Islet of Langerhans (tissue), 1 donor: ENCODE data around the gene STAG1.
A peak's percentile ranks its signal among the peaks of the same experiment; 100 is the strongest.
"Not testable (repeated sequence)": the region's sequence is repeated elsewhere in the genome, so short reads cannot be mapped to it uniquely, and the experiment has no call there.

Experiments
- FAIRE-seq: peaks from one replicate; lab custom pipeline; 2011; peaks lifted over from hg19 to GRCh38; lab: Jason Lieb, UNC

Gene STAG1

DNA sequence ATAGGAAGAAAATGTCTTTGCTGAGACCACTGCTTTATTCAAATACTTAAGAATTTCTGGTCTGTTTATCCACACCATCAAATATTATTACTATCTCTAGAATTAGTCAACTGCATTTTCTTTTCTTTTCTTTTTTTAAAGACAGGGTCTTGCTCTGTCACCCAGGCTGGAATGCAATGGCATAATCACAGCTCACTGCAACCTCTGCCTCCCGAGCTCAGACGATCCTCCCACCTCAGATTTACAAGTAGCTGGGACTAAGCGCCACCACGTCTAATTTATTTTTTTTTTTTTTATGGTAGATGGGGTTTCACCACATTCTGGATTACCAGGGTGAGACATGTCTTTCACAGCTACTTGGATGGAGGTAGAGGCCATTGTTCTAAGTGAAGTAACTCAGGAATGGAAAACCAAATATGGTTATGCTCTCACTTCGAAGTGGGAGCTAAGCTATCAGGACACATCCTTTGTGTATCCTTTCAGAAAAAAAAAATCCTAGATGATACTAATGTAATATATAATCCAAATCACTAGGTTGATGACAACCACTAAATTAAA is 52.8 kb downstream of the STAG1 start:
- no peak for FAIRE-seq

DNA sequence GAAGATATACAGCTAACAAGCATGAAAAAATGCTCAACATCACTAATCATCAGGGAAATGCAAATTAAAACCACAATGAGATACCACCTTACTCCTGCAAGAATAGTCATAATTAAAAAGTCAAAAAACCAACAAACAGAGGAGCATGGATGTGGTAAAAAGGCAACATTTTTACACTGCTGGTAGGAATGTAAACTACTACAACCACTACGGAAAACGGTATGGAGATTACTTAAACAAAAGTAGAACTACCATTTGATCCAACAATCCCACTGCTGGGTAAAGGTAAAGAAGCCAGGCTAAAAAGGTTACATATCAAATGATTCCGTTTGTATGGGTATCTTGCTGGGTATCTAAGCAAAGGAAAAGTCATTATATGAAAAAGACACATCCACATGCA is 53.8 kb downstream of the STAG1 start:
- no peak for FAIRE-seq

- no peak for FAIRE-seq
Observed at GRCh38 chr3:136696797-136697196, 55.4 kb downstream of the STAG1 start.

GRCh38 chr3:136694321-136694720 is 57.9 kb downstream of the STAG1 start:
- FAIRE-seq = no peak

GRCh38 chr3:136690599-136690998 is 61.6 kb downstream of the STAG1 start:
- FAIRE-seq = no peak

- FAIRE-seq = no peak
Observed at GRCh38 chr3:136685882-136686281, 66.3 kb downstream of the STAG1 start.

DNA sequence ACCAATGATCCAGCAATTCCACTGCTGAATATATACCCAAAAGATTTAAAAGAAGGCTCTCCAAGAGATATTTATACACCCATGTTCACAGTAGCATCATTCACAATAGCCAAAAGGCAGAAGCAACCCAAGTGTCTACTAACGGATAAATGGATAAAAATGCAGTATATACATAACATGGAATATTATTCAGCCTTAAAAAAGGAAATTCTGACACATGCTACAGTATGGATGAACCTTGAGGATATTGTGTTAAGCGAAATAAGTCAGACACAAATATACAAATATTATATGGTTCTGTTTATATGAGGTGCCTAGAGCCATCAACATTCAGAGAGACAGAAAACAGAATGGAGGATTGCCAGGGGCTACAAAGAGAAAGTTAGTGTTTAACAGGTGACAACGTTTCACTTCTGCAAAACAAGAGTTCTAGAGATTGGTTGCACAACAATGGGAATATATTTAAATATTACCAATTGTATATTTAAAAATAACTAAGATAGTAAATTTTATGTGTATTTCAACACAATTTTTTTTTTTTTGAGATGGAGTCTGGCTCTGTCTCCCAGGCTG is 69.4 kb downstream of the STAG1 start:
- FAIRE-seq = no peak

- FAIRE-seq = no peak
Observed at GRCh38 chr3:136678981-136679380, 73.2 kb downstream of the STAG1 start.

DNA sequence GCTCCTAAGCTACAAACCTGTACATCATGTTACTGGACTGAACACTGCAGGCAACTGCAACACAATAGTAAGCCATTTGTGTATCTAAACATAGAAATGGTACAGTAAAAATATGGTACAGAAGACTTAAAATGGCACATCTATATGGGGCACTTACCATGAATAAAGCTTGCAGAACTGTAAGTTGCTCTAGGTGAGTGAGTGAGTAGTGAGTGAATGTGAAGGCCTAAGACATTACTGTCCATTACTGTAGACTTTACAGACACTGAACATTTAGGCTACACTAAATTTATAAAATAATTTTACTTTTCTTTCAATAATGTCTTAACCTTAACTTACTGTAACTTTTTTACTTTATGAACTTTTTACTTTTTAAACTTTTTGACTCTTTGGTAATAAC is 76.2 kb downstream of the STAG1 start:
- no peak for FAIRE-seq

GRCh38 chr3:136675150-136675858 is 76.9 kb downstream of the STAG1 start:
- no peak for FAIRE-seq

- no peak for FAIRE-seq
Observed at GRCh38 chr3:136672457-136672856, 79.7 kb downstream of the STAG1 start.

GRCh38 chr3:136671921-136672320 is 80.3 kb downstream of the STAG1 start:
- no peak for FAIRE-seq

GRCh38 chr3:136670166-136670565 is 82.0 kb downstream of the STAG1 start:
- no peak for FAIRE-seq

DNA sequence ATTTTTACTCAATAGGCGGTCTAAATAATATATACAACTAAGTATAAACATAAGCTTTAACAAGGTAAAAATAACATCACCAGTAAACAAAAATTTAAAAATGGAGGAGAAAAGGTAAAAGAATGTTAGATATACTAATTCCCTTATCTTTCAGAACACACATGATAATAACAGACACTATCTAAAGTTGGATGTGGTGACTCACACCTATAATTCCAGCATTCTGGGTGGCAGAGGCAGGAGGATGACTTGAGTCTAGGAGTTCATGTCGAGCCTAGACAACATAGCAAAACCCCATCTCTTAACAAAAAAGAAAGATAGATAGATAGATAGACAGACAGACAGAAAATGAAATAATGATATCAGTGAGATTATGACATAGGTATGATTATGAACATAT is 85.1 kb downstream of the STAG1 start:
- no peak for FAIRE-seq

- not testable (repeated sequence) for FAIRE-seq
Observed at GRCh38 chr3:136666301-136666700, 85.9 kb downstream of the STAG1 start.

GRCh38 chr3:136664771-136665170 is 87.4 kb downstream of the STAG1 start:
- FAIRE-seq = no peak

DNA sequence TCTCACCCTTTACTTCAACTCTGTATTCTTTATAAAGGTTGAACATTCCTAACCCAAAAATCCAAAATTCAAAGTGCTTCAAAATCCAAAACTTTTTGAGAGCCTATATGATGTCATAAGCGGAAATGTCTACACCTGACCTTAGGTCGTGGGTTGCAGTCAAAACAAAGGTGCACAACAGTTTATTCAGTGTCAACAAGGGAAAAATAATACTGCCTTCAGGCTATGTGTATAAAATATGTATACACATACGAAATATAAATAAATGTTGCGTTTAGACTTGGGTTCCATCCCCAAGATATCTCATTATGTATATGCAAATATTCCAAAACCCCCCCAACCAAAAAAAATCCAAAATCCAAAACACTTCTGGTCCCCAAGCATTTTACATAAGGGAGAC is 90.9 kb downstream of the STAG1 start:
- no peak for FAIRE-seq

DNA sequence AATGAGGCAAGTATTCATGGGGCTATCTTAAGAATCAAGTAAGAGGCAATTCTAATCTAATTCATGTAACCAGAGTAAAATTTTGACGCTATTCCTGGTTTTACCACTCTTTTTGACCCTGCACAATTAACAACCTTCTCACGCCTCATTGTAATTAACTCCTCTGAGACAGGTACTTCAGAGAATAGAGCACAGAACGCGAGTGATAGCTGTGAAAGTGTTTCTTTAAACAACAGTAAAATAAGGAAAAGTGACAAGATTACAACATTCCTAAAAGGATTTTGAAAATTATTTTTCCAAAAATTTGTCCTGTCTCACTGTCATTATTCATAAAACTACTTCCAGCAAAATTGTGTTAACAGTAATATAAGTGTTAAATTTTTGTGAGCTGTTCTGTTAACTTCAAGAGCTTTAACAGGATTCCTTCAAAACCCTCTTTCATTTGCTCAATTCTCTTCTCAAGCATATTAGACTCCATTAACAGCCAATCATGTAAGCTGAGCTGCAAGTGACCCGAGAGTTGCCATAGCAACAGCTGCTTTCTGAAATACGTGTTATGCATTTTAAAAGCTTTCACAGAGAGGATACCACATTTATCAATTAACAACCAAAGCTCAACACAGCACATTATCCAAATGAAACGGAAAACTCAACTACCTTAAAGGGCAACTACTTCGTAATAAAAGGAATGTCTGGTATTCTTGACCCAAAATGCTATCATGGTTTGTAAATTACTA is 93.1 kb downstream of the STAG1 start:
- peak; percentile 99 for FAIRE-seq

DNA sequence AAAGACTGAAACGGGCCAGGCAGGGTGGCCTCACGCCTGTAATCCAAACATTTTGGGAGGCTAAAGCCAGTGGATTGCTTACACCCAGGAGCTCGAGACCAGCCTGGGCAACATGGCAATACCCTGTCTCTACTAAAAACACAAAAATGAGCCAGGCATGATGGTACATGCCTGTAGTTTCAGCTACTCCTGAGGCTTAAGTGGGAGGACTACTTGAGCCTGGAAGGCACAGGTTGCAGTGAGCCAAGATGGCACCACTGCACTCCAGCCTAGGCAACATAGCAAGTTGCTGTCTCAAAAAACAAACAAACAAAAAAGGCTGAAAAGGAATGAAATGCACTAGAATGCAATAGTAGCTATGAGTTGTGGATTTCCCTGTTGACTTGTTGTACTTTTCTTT is 94.7 kb downstream of the STAG1 start:
- FAIRE-seq = no peak

DNA sequence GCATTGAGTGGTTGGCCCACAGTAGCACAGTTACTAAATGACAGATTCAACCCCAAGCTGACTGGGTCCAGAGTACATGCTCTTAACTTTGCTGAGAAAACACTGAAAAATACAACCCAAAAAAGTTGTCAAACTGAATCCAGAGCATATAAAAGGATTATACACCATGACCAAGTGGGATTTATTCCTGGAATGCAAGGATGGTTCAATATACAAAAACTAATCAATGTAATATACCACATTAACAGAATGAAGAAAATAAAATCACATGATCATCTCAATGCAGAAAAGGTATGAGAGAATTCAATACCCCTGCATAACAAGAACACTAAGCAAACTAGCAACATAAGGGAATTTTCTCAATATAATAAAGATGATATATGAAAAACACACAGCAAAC is 98.5 kb downstream of the STAG1 start:
- no peak for FAIRE-seq

DNA sequence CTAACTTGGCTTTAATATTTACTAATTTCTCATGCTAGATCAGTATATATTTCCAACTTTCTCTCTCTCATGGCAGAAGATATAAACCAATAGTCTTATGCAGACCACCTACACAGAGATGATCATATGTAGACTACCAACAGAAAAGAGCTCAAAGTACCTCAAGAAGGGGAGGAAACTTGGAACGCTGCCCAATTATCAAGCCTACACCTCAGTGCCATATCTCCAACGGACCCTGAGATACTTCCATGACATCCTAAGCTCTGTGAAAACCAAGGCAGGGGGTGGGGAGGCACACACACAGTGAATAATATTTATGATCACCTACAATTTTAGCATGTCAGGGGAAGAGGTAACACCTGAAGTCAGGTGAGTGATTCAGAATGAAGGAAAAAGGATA is 100.6 kb downstream of the STAG1 start:
- FAIRE-seq = no peak

DNA sequence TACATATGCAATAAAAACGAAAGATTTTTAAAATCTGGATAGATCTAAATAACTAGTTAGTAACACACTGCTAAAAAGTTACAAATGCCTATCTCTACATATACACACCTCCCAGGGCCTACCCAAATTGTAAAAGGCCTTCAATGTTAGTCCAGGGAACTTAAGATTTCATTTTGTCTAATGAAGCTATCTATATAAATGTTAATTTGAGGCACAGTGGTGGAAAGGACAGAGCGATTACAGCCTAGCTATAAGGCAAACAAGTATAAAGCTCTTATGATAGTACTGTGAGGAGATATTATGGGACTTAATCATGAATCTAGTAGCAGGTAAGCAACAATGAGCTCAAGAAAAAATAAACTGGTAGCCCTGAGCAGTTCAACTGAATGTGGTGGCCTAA is 101.7 kb downstream of the STAG1 start:
- FAIRE-seq = no peak

DNA sequence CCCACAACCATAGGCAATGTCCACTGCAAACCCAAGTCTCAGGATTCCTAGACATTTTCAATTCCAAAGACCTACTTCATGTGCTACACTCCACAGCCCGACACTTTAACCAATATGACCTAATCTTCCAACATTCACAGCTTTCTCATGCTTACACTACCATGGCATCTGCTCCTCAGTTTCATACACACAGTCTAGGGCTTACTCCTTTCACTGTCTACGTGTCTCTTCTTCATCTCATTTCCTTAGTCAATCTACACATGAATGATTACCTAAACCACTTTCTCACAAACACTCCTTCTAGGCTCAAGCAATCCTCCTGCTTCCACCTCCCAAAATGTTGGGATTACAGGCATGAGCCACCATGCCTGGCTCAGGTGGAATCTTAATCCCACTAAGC is 106.3 kb downstream of the STAG1 start:
- no peak for FAIRE-seq
